HG03521 (cell line): ENCODE results near the gene SPATC1L.

Experiments
- ATAC-seq: cut with Tn5 transposase; IDR thresholded peaks from one replicate; pipeline ENCODE4 v1.9.1; 2021; ENCODE audit warnings: mild to moderate bottlenecking, moderate library complexity; ENCODE audit not compliant: unreplicated experiment

Gene SPATC1L

GRCh38 chr21:46111857-46112724 lies 72.2 kb downstream of the SPATC1L start:
- ATAC-seq: no peak

DNA sequence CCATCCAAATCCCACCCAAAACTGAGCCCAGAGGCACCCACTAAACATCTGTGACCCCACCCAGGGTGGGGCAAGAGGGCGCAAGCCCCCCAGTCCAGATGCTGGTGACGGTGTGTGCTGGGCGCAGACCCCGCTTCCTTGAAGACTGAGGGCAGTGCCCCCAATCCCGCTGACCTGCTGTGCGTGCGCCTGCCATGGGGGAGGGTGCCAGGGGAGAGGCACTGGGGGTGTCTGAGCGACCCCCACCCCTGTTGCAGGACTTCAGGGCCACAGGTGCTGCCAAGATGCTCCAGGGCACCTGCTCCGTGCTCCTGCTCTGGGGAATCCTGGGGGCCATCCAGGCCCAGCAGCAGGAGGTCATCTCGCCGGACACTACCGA lies 73.1 kb downstream of the SPATC1L start:
- ATAC-seq: no peak
